Right lobe of liver (tissue), 6 donors: ENCODE measurements around the gene VRK3. TPM values are rescaled to one million over a fixed set of nuclear protein-coding genes. Genes with fewer than 3 reads are reported as not detected.
"Not testable (repeated sequence)": the region's sequence is repeated elsewhere in the genome, so short reads cannot be mapped to it uniquely, and the experiment has no call there.

Experiments
- ATAC-seq, 4 donors: fragments of 200-7000 bp; cut with Tn5 transposase; one replicate each; pipeline ENCODE4 v1.9.1; 2020; ENCODE audit warnings: mild to moderate bottlenecking in 4 of 4, moderate library complexity in 4 of 4
- DNase-seq, 3 donors: peaks; one replicate each; pipeline ENCODE4 v3.0.0-alpha.2; 2020
- H3K27ac ChIP-seq, 3 donors: fragments of 200-600 bp; one replicate each; pipeline ENCODE4 v1.8.0; 2022
- H3K27me3 ChIP-seq, 2 donors: fragments of 200-600 bp; one replicate each; pipeline ENCODE4 v1.8.0; 2022
- H3K36me3 ChIP-seq, 4 donors: fragments of 200-600 bp; sonication (generic) in 1 of 4; one replicate each; pipeline versions ENCODE4 v1.5.1 to v1.8.0; 2017 to 2022; ENCODE audit warnings: control low read depth in 1 of 4
- H3K4me1 ChIP-seq, 4 donors: fragments of 200-600 bp; sonication (generic) in 1 of 4; one replicate each; pipeline versions ENCODE4 v1.5.1 to v1.8.0; 2017 to 2022; ENCODE audit warnings: control low read depth in 1 of 4
- H3K4me3 ChIP-seq, 3 donors: fragments of 200-600 bp; one replicate each; pipeline ENCODE4 v1.8.0; 2022
- H3K9me3 ChIP-seq, 4 donors: fragments of 200-600 bp; sonication (generic) in 1 of 4; one replicate each; pipeline versions ENCODE4 v1.5.1 to v1.8.0; 2017 to 2022; ENCODE audit warnings: control low read depth in 1 of 4
- CTCF ChIP-seq, 4 donors: fragments of 200-600 bp in 3 of 4; fragments of 450-650 bp in 1 of 4; IDR thresholded peaks; one replicate each; pipeline versions ENCODE4 v1.5.1 to v1.8.0; 2016 to 2022; ENCODE audit warnings: antibody characterized with exemption in 4 of 4, mild to moderate bottlenecking in 2 of 4
- POLR2A ChIP-seq: fragments of 450-650 bp; IDR thresholded peaks from one replicate; pipeline ENCODE4 v1.6.1; 2017; ENCODE audit warnings: antibody characterized with exemption, mild to moderate bottlenecking
- WGBS: methylation state at CpG from one replicate; pipeline ENCODE4 v1.1.6; 2018; ENCODE audit warnings: low coverage, low lambda C conversion rate; ENCODE audit not compliant: insufficient coverage; ENCODE audit errors: missing lambda C conversion rate; 5-methylcytosine and 5-hydroxymethylcytosine counted together
- intact Hi-C, 2 donors: fragments of 100-400 bp; cut with DNase I; formaldehyde crosslinking; loops; one replicate each; pipeline versions ENCODE4 v1.11.2 to v1.14.1; 2022
- long read RNA-seq: library from polyadenylated mRNA; unstranded; transcript quantifications from one replicate; pipeline ENCODE4 v2.0.0, GENCODE V29; 2019
- total RNA-seq, 6 experiments: library from RNA; depleted of rRNA in 2 of 6; stranded (reverse); fragments of >200 nt in 2 of 6; fragmentation: NEBNext Ultra II Directional in 3 of 6; extraction: Animal tissue kit (Norgen Biotek cat#: 25700) in 3 of 6; gene quantifications; one replicate each; pipeline versions ENCODE4 v1.1.0 to v1.2.4, GENCODE V29; 2016 to 2023
- donor health status: DM: no; HTN: yes; CAD: no.
- donor health status: DM: no; HTN: no; CAD: no.
- donor health status: DM: no; HTN: no; CAD: no.
- donor health status: DM: no; HTN: yes; CAD: no.
- donor health status: DM: no; HTN: yes; CAD: no.

VRK3 gene
- 10 to 100 TPM; 29.6 to 44.2 (median 33.0) TPM for total RNA-seq
- long read RNA-seq, transcript VRK3-217 (15 exons, 2,126 nt), result major isoform, 9 of 17 reads
- long read RNA-seq, partial matches to known transcripts, result 4 of 17 reads
- long read RNA-seq, other reads (novel, unspliced or antisense), result 1 of 17 reads

DNA sequence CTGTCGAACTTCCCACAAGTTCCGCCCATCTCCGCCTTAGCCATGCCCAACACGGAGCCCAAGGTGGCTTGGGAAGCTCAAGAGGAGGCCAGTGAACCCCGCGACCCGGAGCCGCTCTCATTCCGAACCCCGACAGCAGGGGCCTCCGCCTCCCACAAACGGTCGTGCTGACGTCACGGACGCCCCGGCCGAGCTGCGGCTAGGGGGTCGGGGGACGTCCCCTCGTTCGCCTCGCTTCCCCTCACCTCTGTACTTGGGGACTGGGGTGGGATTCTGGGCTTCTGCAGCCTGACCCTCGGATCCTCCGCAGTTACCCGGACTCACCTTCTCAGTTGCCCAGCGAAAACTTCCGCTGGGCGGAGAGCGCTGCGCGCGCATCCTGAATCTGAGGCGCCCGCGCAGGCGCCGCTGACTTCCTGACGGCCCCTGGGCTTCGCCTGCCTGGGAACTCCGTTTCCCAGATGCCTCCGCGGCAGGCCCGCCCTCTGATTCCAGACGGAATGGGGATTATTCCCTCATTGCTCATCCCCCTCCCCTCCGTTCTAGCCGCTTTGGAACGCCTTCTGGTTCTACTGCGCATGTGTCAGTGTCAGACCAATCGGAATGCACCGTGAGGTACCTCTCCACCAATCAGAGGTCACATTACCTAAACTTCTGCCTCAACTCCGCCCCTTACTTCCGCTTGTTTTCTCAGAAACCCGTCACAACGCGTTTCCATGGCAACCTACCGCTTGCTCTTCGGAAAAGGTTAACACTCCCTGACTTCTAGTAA lies at the start of gene VRK3:
Gene VRK3 (minus strand): TSS at position 351 of the 772 bp plus-strand sequence. CDS start 9,210 bp downstream, outside the sequence.
- ATAC-seq (peak; percentile 92 to 95 (median 93)), DNase-seq (peak; percentile 99 to 100 (median 99))
- no peaks in the 10 kb centered on the region for H3K36me3 ChIP-seq
- WGBS, result 0% methylated on average over 17 of the region's 59 CpGs
- no peaks in the 10 kb centered on the region for H3K27me3 ChIP-seq
- peak within 1 kb of the TSS; percentile 74 to 91 (median 86) for H3K27ac ChIP-seq
- H3K4me1 ChIP-seq, result peaks cover 0 to 27% (median 13%) of the 10 kb centered on the region in 4 donors
- TF ChIP-seq CTCF (IDR thresholded peaks at IDR 0.05), result peak in 1 of 4 donors; percentile 7
- TF ChIP-seq POLR2A, result peak; percentile 68
- intact Hi-C loops, result no loop called here
- H3K4me3 ChIP-seq, result peak within 1 kb of the TSS; percentile 78 to 100 (median 91)
- no peaks in the 10 kb centered on the region for H3K9me3 ChIP-seq

- not testable (repeated sequence) for H3K4me3 ChIP-seq
Observed at GRCh38 chr19:50068382-50068781, 43.2 kb upstream of the VRK3 start.

DNA sequence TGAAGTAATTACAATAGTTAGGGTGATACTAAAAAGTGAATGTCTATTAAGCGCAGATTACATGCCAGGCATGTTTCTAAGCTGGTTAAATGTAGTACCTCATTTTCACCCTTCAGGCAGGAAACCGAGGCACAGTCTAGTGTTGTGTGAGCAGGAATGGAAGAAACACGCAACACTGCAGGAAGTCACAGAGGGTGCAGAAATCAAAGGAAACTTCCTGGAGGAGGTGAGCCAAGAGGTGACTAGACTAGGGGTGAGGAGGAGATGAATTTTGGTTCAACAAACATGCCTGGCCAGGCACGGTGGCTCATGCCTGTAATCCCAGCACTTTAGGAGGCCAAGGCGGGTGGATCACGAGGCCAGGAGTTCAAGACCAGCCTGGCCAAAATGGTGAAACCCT lies 42.4 kb upstream of the VRK3 start:
- TF ChIP-seq POLR2A (no peak), CTCF (IDR thresholded peaks at IDR 0.05) (no peak)

More at GRCh38 chr19:50068382-50068781, 43.2 kb upstream of the VRK3 start:
- H3K36me3 ChIP-seq, H3K4me1 ChIP-seq, ATAC-seq, intact Hi-C loops, DNase-seq, H3K27ac ChIP-seq, H3K9me3 ChIP-seq, H3K27me3 ChIP-seq: not testable (repeated sequence)
- 66% methylated on average over 5 of the region's 5 CpGs for WGBS

GRCh38 chr19:50065938-50066337 lies 40.8 kb upstream of the VRK3 start:
- no peaks in the 10 kb centered on the region for H3K36me3 ChIP-seq
- no peak for ATAC-seq
- 84% methylated on average over 4 of the region's 10 CpGs for WGBS
- DNase-seq, result no peak
- H3K27ac ChIP-seq, result no peak overlapping the region
- intact Hi-C loops, result no loop called here
- TF ChIP-seq POLR2A (no peak), CTCF (IDR thresholded peaks at IDR 0.05) (no peak)
- H3K9me3 ChIP-seq, result no peaks in the 10 kb centered on the region
- H3K4me3 ChIP-seq, result no peak overlapping the region
- H3K27me3 ChIP-seq, result no peaks in the 10 kb centered on the region
- H3K4me1 ChIP-seq, result no peaks in the 10 kb centered on the region

More for the DNA sequence above, 42.4 kb upstream of the VRK3 start:
- no peaks in the 10 kb centered on the region for H3K27me3 ChIP-seq
- ATAC-seq (no peak), DNase-seq (no peak)
- intact Hi-C loops, result no loop called here
- H3K9me3 ChIP-seq, result no peaks in the 10 kb centered on the region
- no peaks in the 10 kb centered on the region for H3K4me1 ChIP-seq
- 44% methylated on average over 2 of the region's 6 CpGs for WGBS
- no peaks in the 10 kb centered on the region for H3K36me3 ChIP-seq
- no peak overlapping the region for H3K27ac ChIP-seq
- no peak overlapping the region for H3K4me3 ChIP-seq

- DNase-seq (no peak), ATAC-seq (no peak)
- peaks cover 0 to 21% (median 3%) of the 10 kb centered on the region in 4 donors for H3K9me3 ChIP-seq
- TF ChIP-seq CTCF (IDR thresholded peaks at IDR 0.05) (no peak), POLR2A (no peak)
- no peak overlapping the region for H3K4me3 ChIP-seq
- H3K27me3 ChIP-seq, result no peaks in the 10 kb centered on the region
- intact Hi-C loops, result no loop called here
- H3K4me1 ChIP-seq, result no peaks in the 10 kb centered on the region
- no peak overlapping the region for H3K27ac ChIP-seq
- WGBS, result 62% methylated on average over 4 of the region's 5 CpGs
- no peaks in the 10 kb centered on the region for H3K36me3 ChIP-seq
Observed at GRCh38 chr19:50061650-50062049, 36.5 kb upstream of the VRK3 start.
